Measurements from ENCODE around the gene EXOC3L4. TPM values are rescaled to one million over a fixed set of nuclear protein-coding genes. Genes with fewer than 3 reads are reported as not detected.
A peak's percentile ranks its signal among the peaks of the same experiment; 100 is the strongest.

The EXOC3L4 gene
- total RNA-seq, 1 donor, result not detected

- DNase-seq (ENCODE audit: low read depth), result no peak
- H3K4me3 ChIP-seq (ENCODE audit: low read depth, low read length), result no peak overlapping the region
These were observed 48.3 kb downstream of the EXOC3L4 start for GRCh38 chr14:103142721-103143302.

GRCh38 chr14:103143506-103143905 is 49.0 kb downstream of the EXOC3L4 start:
- no peak overlapping the region for H3K4me3 ChIP-seq (ENCODE audit: low read depth, low read length)
- DNase-seq (ENCODE audit: low read depth), result no peak
- TF ChIP-seq CTCF (IDR thresholded peaks at IDR 0.05; ENCODE audit: insufficient read depth, low read length), result no peak

More at GRCh38 chr14:103142721-103143302, 48.3 kb downstream of the EXOC3L4 start:
- TF ChIP-seq CTCF (IDR thresholded peaks at IDR 0.05; ENCODE audit: insufficient read depth, low read length), result no peak

- DNase-seq (ENCODE audit: low read depth), result peak; percentile 54
- TF ChIP-seq CTCF (IDR thresholded peaks at IDR 0.05; ENCODE audit: insufficient read depth, low read length), result no peak
- H3K4me3 ChIP-seq (ENCODE audit: low read depth, low read length), result no peak overlapping the region
These were observed 49.6 kb downstream of the EXOC3L4 start for GRCh38 chr14:103144085-103144484.

GRCh38 chr14:103146141-103146709 is 51.7 kb downstream of the EXOC3L4 start:
- no peak for TF ChIP-seq CTCF (IDR thresholded peaks at IDR 0.05; ENCODE audit: insufficient read depth, low read length)
- H3K4me3 ChIP-seq (ENCODE audit: low read depth, low read length), result no peak overlapping the region

GRCh38 chr14:103149351-103150237 is 55.1 kb downstream of the EXOC3L4 start:
- no peak for TF ChIP-seq CTCF (IDR thresholded peaks at IDR 0.05; ENCODE audit: insufficient read depth, low read length)
- no peak overlapping the region for H3K4me3 ChIP-seq (ENCODE audit: low read depth, low read length)
- DNase-seq (ENCODE audit: low read depth), result no peak

More at GRCh38 chr14:103146141-103146709, 51.7 kb downstream of the EXOC3L4 start:
- no peak for DNase-seq (ENCODE audit: low read depth)

- H3K4me3 ChIP-seq (ENCODE audit: low read depth, low read length), result no peak overlapping the region
- no peak for DNase-seq (ENCODE audit: low read depth)
- TF ChIP-seq CTCF (IDR thresholded peaks at IDR 0.05; ENCODE audit: insufficient read depth, low read length), result no peak
These were observed 56.9 kb downstream of the EXOC3L4 start for GRCh38 chr14:103151270-103151945.
